ENCODE measurements around the gene UBA7.
"Not testable (repeated sequence)": the region's sequence is repeated elsewhere in the genome, so short reads cannot be mapped to it uniquely, and the experiment has no call there.

Gene UBA7

GRCh38 chr3:49781415-49782199 is 32.1 kb downstream of the UBA7 start:
- DNase-seq = no peak

DNA sequence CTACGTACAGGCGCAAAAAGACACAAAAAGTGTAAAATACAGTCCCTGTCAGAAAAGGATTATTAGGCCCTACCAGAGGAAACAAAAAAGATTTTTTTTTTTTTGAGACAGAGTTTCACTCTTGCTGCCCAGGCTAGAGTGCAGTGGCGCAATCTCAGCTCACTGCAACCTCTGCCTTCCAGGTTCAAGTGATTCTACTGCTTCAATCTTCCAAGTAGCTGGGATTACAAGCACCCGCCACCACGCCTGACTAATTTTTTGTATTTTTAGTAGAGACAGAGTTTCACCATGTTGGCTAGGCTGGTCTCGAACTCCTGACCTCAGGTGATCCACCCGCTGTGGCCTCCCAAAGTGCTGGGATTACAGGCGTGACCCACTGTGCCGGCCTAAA is 32.8 kb downstream of the UBA7 start:
- DNase-seq = not testable (repeated sequence)

GRCh38 chr3:49780080-49780974 is 33.4 kb downstream of the UBA7 start:
- DNase-seq = no peak

- DNase-seq = no peak
These were observed 34.2 kb downstream of the UBA7 start for GRCh38 chr3:49779358-49780079.

GRCh38 chr3:49776101-49776500 is 37.7 kb downstream of the UBA7 start:
- DNase-seq = not testable (repeated sequence)

GRCh38 chr3:49775538-49775937 is 38.2 kb downstream of the UBA7 start:
- no peak for DNase-seq

DNA sequence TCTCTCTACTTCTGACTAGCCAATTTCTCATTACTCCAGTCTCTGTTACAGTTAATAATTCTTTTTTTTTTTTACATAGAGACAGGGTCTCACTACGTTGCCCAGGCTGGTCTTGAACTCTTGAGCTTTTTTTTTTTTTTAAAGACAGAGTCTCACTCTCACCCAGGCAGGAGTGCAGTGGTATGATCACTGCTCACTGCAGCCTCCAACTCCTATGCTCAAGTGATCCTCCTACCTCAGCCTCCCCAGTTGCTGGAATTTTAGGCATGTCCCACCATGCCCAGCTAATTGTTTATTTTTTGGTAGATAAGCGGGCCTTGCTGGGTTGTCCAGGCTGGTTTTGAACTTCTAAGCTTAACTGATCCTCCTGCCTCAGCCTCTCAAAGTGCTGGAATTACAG is 41.0 kb downstream of the UBA7 start:
- no peak for DNase-seq

DNA sequence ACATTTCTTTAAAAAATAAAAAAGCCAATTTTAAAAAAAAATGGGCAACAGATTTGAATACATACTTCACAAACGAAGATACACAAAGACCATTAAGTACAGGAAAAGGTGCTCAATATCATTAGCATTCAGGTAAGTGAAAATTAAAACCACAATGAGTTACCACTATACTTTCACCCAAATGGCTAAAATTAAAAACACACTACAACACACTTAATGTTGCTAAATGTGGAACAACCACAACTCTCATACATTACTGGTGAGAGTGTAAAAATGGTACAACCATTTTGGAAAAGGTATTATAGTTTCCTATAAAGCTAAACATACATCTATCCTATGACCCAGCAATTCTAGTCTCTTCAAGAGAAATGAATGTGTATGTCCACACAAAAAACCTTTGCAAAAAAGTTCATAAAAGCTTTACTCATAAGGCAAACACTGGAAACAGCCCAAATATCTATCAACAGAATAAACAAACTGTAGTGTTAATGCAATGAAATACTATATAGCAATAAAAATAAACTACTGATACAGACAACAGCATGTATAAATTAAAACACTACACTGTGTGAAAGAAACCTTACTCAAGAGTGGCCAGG is 42.3 kb downstream of the UBA7 start:
- DNase-seq = no peak

DNA sequence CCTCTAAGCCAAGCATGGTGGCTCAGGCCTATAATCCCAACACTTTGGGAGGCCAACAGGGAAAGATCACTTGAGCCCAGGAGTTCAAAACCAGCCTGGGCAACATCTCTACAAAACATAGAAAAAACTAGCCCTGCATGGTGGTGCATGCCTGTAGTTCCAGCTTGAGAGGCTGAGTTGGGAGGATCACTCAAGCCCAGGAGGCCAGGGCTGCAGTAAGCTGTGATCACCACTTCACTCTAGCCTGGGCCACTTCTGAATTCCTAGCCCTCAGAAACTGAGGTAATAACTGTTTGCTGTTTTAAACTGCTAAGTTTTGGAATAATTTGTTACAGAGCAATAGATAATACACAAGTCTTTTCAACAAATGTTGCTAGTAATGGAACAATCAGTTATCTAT is 43.8 kb downstream of the UBA7 start:
- DNase-seq = no peak

- DNase-seq = no peak
These were observed 44.4 kb downstream of the UBA7 start for GRCh38 chr3:49769286-49769915.

DNA sequence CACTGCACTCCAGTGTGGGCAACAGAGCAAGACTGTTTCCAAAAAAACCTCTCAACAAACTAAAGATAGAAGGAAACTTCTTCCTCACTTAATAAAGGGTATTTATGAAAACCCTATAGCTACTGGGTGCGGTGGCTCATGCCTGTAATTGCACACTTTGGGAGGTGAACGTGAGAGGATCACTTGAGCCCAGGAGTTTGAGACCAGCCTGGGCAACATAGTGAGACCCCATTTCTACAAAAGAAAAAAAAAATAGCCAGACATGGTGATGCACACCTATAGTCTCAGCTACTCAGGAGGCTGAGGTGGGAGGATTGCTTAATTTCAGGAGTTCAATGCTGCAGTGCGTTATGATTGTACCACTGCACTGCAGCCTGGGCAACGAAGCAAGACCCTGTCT is 49.8 kb downstream of the UBA7 start:
- DNase-seq = no peak

DNA sequence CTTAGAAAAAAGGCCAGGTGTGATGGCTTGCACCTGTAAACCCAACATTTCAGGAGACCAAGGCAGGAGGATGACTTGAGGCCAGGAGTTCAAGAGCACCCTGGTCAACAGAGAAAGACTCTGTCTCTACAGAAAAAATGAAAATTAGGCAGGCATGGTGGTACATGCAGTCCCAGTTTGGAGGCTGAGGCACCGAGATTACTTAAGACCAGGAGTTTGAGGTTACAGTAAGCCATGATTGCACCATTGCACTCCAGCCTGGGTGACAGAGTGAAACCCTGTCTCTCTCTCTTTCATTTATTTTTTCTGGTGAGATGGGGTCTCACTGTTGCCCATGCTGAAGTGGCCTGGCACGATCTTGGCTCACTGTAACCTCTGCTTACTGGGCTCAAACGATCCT is 52.1 kb downstream of the UBA7 start:
- no peak for DNase-seq

DNA sequence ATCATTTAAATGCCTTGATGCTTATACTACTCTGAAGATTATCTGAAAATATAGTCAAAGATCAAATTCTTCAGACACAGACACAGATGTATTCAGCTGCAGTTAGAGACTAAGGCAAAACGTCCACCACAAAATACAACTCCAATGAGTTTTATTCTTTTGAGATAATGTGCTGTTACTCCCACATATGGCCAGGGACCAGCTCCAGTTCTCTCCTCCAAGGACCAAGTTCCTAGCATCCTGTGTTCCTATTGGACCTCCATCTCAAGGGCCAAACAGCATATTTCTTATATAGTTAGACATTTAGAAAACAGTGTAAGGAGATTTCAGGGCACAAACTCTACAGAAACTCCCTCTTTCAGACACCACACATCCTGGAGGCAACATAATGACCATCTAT is 54.5 kb downstream of the UBA7 start:
- DNase-seq = no peak

DNA sequence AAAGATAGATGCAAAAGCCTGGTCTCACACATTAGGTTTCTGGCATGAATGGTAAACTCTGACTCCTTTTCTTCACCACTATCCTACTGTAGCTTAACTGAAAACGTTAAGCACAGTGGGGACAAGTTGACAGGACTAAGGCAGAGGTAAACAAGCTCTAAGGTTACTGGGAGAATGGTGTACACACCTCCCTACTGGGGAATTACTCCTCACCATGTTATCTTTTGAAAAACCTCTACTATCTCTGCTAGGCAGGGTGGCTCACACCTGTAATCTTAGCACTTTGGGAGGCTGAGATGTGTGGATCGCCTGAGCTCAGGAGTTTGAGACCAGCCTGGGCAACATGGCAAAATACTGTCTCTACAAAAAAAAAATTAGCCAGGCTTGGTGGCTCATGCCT is 56.6 kb downstream of the UBA7 start:
- DNase-seq = no peak

DNA sequence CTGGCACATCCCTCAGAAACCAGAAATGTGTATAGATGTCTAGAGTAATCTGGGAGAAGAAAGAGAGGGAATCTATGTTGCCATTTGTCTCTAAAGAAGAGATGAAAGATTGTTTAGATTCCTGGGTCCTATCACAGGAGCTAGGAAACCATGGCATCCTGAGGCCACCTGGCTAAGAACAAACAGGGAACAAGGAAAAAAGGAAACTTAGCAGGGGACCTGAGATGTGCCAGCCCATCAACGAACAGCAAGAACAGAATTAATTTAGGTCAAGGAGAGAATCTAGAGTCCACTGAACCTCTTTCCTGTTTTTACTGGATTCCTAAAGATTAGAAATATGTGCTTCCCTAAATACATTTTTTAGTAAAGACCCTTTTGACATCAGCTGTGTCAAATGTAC is 57.7 kb downstream of the UBA7 start:
- DNase-seq = no peak
